SIG-M5 (cell line): Measurements from ENCODE around the gene UTP4.

Experiments
- DNase-seq: peaks from one replicate; lab custom pipeline; 2025; lab: John Stamatoyannopoulos, UW

UTP4 gene

GRCh38 chr16:69132424-69133252 is at the start of gene UTP4, which contains the start of gene CHTF8:
Gene UTP4 (plus strand): TSS chr16:69132649. CDS start chr16:69133460, 811 bp downstream.
Gene CHTF8 (minus strand): TSS chr16:69132588. CDS start chr16:69121458, 11,130 bp downstream.
- DNase-seq = peak; percentile 27

GRCh38 chr16:69083306-69083941 is 49.0 kb upstream of the UTP4 start:
- DNase-seq = no peak

GRCh38 chr16:69084289-69084688 is 48.2 kb upstream of the UTP4 start:
- no peak for DNase-seq

- no peak for DNase-seq
Measured at GRCh38 chr16:69085032-69085695, 47.3 kb upstream of the UTP4 start.

- DNase-seq = no peak
Measured at GRCh38 chr16:69087161-69087581, 45.3 kb upstream of the UTP4 start.

- no peak for DNase-seq
Measured at GRCh38 chr16:69088684-69089083, 43.8 kb upstream of the UTP4 start.

GRCh38 chr16:69089091-69089910 is 43.1 kb upstream of the UTP4 start:
- no peak for DNase-seq

GRCh38 chr16:69093974-69094373 is 38.5 kb upstream of the UTP4 start:
- DNase-seq = no peak

- no peak for DNase-seq
Measured at GRCh38 chr16:69094501-69094900, 37.9 kb upstream of the UTP4 start.

GRCh38 chr16:69095193-69095592 is 37.3 kb upstream of the UTP4 start:
- no peak for DNase-seq

GRCh38 chr16:69100071-69100691 is 32.3 kb upstream of the UTP4 start:
- DNase-seq = no peak

- DNase-seq = no peak
Measured at GRCh38 chr16:69105501-69106361, 26.7 kb upstream of the UTP4 start, which contains the start of gene HAS3. Gene HAS3 (plus strand): TSS chr16:69105653. CDS start chr16:69109396, 3,743 bp downstream.

- DNase-seq = no peak
Measured at GRCh38 chr16:69106491-69107315, 25.7 kb upstream of the UTP4 start.

- no peak for DNase-seq
Measured at GRCh38 chr16:69107316-69107962, 25.0 kb upstream of the UTP4 start.

- no peak for DNase-seq
Measured at GRCh38 chr16:69108064-69108904, 24.2 kb upstream of the UTP4 start.

- no peak for DNase-seq
Measured at GRCh38 chr16:69108905-69109252, 23.6 kb upstream of the UTP4 start.

GRCh38 chr16:69109486-69110270 is 22.8 kb upstream of the UTP4 start:
- no peak for DNase-seq
